Liver (tissue), 9 donors: ENCODE measurements around the gene ACSL4. TPM values are rescaled to one million over a fixed set of nuclear protein-coding genes. Genes with fewer than 3 reads are reported as not detected.

Experiments
- DNase-seq: peaks from one replicate; pipeline ENCODE4 v3.0.0-alpha.2; 2017; ENCODE audit warnings: low spot score
- H3K27ac ChIP-seq, 2 donors: one replicate each; pipeline ENCODE4 v1.7.0; 2013; ENCODE audit warnings: inconsistent platforms in 2 of 2, low read length in 2 of 2, control low read depth in 1 of 2, low read depth in 1 of 2, mild to moderate bottlenecking in 1 of 2
- H3K27me3 ChIP-seq, 4 donors: one replicate each; pipeline versions ENCODE4 v1.6.1 to v1.7.0; 2013; ENCODE audit warnings: low read length in 3 of 4, inconsistent platforms in 1 of 4, mild to moderate bottlenecking in 1 of 4, moderate library complexity in 1 of 4; ENCODE audit not compliant: control insufficient read depth in 4 of 4, insufficient read depth in 4 of 4
- H3K36me3 ChIP-seq, 4 donors: one replicate each; pipeline versions ENCODE4 v1.6.1 to v1.7.0; 2013; ENCODE audit warnings: low read length in 3 of 4, mild to moderate bottlenecking in 3 of 4, low read depth in 1 of 4, moderate library complexity in 1 of 4; ENCODE audit not compliant: control insufficient read depth in 4 of 4, insufficient read depth in 3 of 4
- H3K4me1 ChIP-seq, 4 donors: one replicate each; pipeline versions ENCODE4 v1.6.1 to v1.7.0; 2013; ENCODE audit warnings: low read length in 3 of 4, mild to moderate bottlenecking in 3 of 4, moderate library complexity in 1 of 4; ENCODE audit not compliant: control insufficient read depth in 4 of 4, insufficient read depth in 4 of 4
- H3K4me3 ChIP-seq, 3 donors: one replicate each; pipeline versions ENCODE4 v1.6.1 to v1.7.0; 2013; ENCODE audit warnings: low read length in 3 of 3, control low read depth in 1 of 3, low read depth in 1 of 3, mild to moderate bottlenecking in 1 of 3
- H3K9ac ChIP-seq, 2 donors: one replicate each; pipeline ENCODE4 v1.7.0; 2013; ENCODE audit warnings: low read length in 2 of 2, mild to moderate bottlenecking in 2 of 2, moderate library complexity in 2 of 2, control low read depth in 1 of 2, low read depth in 1 of 2
- H3K9me3 ChIP-seq, 4 donors: one replicate each; pipeline versions ENCODE4 v1.6.1 to v1.7.0; 2013; ENCODE audit warnings: low read length in 3 of 4; ENCODE audit not compliant: control insufficient read depth in 4 of 4
- ATF3 ChIP-seq: IDR thresholded peaks from 2 replicates; pipeline ENCODE4 v1.6.1; 2016; ENCODE audit warnings: antibody characterized with exemption
- CTCF ChIP-seq: fragments of 150-350 bp; IDR thresholded peaks from 2 replicates; pipeline ENCODE4 v1.5.1; 2017; ENCODE audit warnings: improper control_type of control experiment, low read depth, low read length; ENCODE audit not compliant: missing input control
- EGR1 ChIP-seq, 2 donors: IDR thresholded peaks; 2 replicates each; pipeline ENCODE4 v1.6.1; 2016 to 2018; ENCODE audit warnings: antibody characterized with exemption in 2 of 2, low read depth in 2 of 2
- FOXA1 ChIP-seq: IDR thresholded peaks from 2 replicates; pipeline ENCODE4 v1.6.1; 2016; ENCODE audit warnings: antibody characterized with exemption
- FOXA2 ChIP-seq: IDR thresholded peaks from 2 replicates; pipeline ENCODE4 v1.6.1; 2016; ENCODE audit warnings: antibody characterized with exemption
- GABPA ChIP-seq, 2 donors: IDR thresholded peaks in 1 of 2; conservative IDR thresholded peaks in 1 of 2; 2 replicates each; pipeline ENCODE4 v1.6.1; 2016; ENCODE audit warnings: antibody characterized with exemption in 2 of 2, mild to moderate bottlenecking in 1 of 2, moderate library complexity in 1 of 2
- HNF4A ChIP-seq, 2 donors: conservative IDR thresholded peaks; 2 replicates each; pipeline ENCODE4 v1.6.1; 2016; ENCODE audit warnings: antibody characterized with exemption in 2 of 2, mild to moderate bottlenecking in 2 of 2
- HNF4G ChIP-seq: IDR thresholded peaks from 2 replicates; pipeline ENCODE4 v1.6.1; 2016; ENCODE audit warnings: antibody characterized with exemption
- JUND ChIP-seq, 2 donors: IDR thresholded peaks; 2 replicates each; pipeline ENCODE4 v1.6.1; 2016; ENCODE audit warnings: antibody characterized with exemption in 2 of 2
- MAX ChIP-seq: IDR thresholded peaks from 2 replicates; pipeline ENCODE4 v1.6.1; 2016; ENCODE audit warnings: antibody characterized with exemption
- NR2F2 ChIP-seq: IDR thresholded peaks from 2 replicates; pipeline ENCODE4 v1.6.1; 2016; ENCODE audit warnings: antibody characterized with exemption
- RAD21 ChIP-seq, 2 donors: IDR thresholded peaks; 2 replicates each; pipeline ENCODE4 v1.6.1; 2016; ENCODE audit warnings: antibody characterized with exemption in 2 of 2, mild to moderate bottlenecking in 2 of 2
- REST ChIP-seq: IDR thresholded peaks from 2 replicates; pipeline ENCODE4 v1.6.1; 2016; ENCODE audit warnings: antibody characterized with exemption, mild to moderate bottlenecking
- RXRA ChIP-seq, 2 donors: IDR thresholded peaks; 2 replicates each; pipeline ENCODE4 v1.6.1; 2017 to 2018; ENCODE audit warnings: antibody characterized with exemption in 2 of 2, mild to moderate bottlenecking in 1 of 2
- SP1 ChIP-seq: IDR thresholded peaks from 2 replicates; pipeline ENCODE4 v1.6.1; 2018; ENCODE audit warnings: antibody characterized with exemption, mild to moderate bottlenecking
- TAF1 ChIP-seq: conservative IDR thresholded peaks from 2 replicates; pipeline ENCODE4 v1.6.1; 2016; ENCODE audit warnings: antibody characterized with exemption, mild to moderate bottlenecking
- YY1 ChIP-seq: IDR thresholded peaks from 2 replicates; pipeline ENCODE4 v1.6.1; 2016; ENCODE audit warnings: antibody characterized with exemption, mild to moderate bottlenecking
- ZBTB33 ChIP-seq: IDR thresholded peaks from 2 replicates; pipeline ENCODE4 v1.6.1; 2016; ENCODE audit warnings: antibody characterized with exemption
- whole genome bisulfite sequencing: extraction: QIAGEN DNeasy Blood & Tissue Kit; methylation state at CpG from one replicate; pipeline ENCODE4 v1.1.7; 2013; 5-methylcytosine and 5-hydroxymethylcytosine counted together
- polyA plus RNA-seq, 2 donors: library from polyadenylated mRNA; stranded (reverse) in 1 of 2; unstranded in 1 of 2; fragments of 200-250 nt in 1 of 2; fragments of >200 nt in 1 of 2; fragmentation: Nextera tagmentation in 1 of 2; extraction: Ambion mirVana in 1 of 2; gene quantifications; one replicate each; pipeline versions ENCODE4 v1.2.1 to v1.2.3, GENCODE V29; 2013 to 2015
- total RNA-seq, 2 donors: library from RNA; depleted of rRNA; stranded (reverse); fragments of >200 nt; gene quantifications; one replicate each; pipeline ENCODE4 v1.2.3, GENCODE V29; 2014
- donor health status: healthy.
- donor health status: healthy.
- donor health status: healthy.
- donor health status: healthy.
- donor health status: healthy.

Gene ACSL4
- total and polyA plus RNA-seq, 4 donors = 5.3 to 928 (median 20.0) TPM

GRCh38 chrX:109719264-109719663 lies 13.8 kb downstream of the ACSL4 start:
- Histone ChIP-seq H3K9ac (no peak overlapping the region), H3K27ac (no peak overlapping the region), H3K4me3 (no peak overlapping the region), H3K27me3 (no peaks in the 10 kb centered on the region), H3K4me1 (no peaks in the 10 kb centered on the region), H3K9me3 (no peaks in the 10 kb centered on the region), H3K36me3 (no peaks in the 10 kb centered on the region)
- TF ChIP-seq ATF3 = no peak
- no peak for TF ChIP-seq HNF4G
- no peak for TF ChIP-seq CTCF
- TF ChIP-seq FOXA2 = no peak
- TF ChIP-seq TAF1 = no peak
- TF ChIP-seq HNF4A (conservative IDR thresholded peaks at IDR 0.05) = no peak
- TF ChIP-seq YY1 = no peak
- TF ChIP-seq JUND (IDR thresholded peaks at IDR 0.05) = no peak
- TF ChIP-seq RAD21 (IDR thresholded peaks at IDR 0.05) = no peak
- TF ChIP-seq MAX = no peak
- no peak for TF ChIP-seq SP1
- TF ChIP-seq EGR1 (IDR thresholded peaks at IDR 0.05; ENCODE audit: low read depth in 2 of 2) = no peak
- TF ChIP-seq RXRA (IDR thresholded peaks at IDR 0.05) = no peak
- no peak for DNase-seq
- 85% methylated on average over 2 of the region's 2 CpGs for WGBS

GRCh38 chrX:109716431-109717028 lies 16.5 kb downstream of the ACSL4 start:
- Histone ChIP-seq H3K36me3 (no peaks in the 10 kb centered on the region), H3K4me3 (no peak overlapping the region), H3K27me3 (no peaks in the 10 kb centered on the region), H3K9ac (no peak overlapping the region), H3K9me3 (no peaks in the 10 kb centered on the region), H3K4me1 (no peaks in the 10 kb centered on the region), H3K27ac (no peak overlapping the region)
- 72% methylated on average over 1 of the region's 1 CpG for WGBS
- DNase-seq = no peak
- no peak for TF ChIP-seq ZBTB33
- no peak for TF ChIP-seq MAX
- no peak for TF ChIP-seq GABPA (IDR thresholded peaks at IDR 0.05 in 1 of 2, conservative IDR thresholded peaks at IDR 0.05 in 1 of 2)
- TF ChIP-seq CTCF = no peak
- no peak for TF ChIP-seq YY1
- TF ChIP-seq JUND (IDR thresholded peaks at IDR 0.05) = no peak
- no peak for TF ChIP-seq RXRA (IDR thresholded peaks at IDR 0.05)
- no peak for TF ChIP-seq EGR1 (IDR thresholded peaks at IDR 0.05; ENCODE audit: low read depth in 2 of 2)
- no peak for TF ChIP-seq NR2F2
- TF ChIP-seq TAF1 = no peak
- TF ChIP-seq SP1 = no peak
- no peak for TF ChIP-seq HNF4A (conservative IDR thresholded peaks at IDR 0.05)
- no peak for TF ChIP-seq FOXA1
- TF ChIP-seq REST = no peak
- no peak for TF ChIP-seq FOXA2
- no peak for TF ChIP-seq ATF3
